Stimulated activated CD4-positive, alpha-beta T cell treated with anti-CD3 and anti-CD28 coated beads, TNF-alpha, amount 100 ng/mL, for 1 hour (primary cell): Measurements from ENCODE around the gene RGPD5.
"Not testable (repeated sequence)": the region's sequence is repeated elsewhere in the genome, so short reads cannot be mapped to it uniquely, and the experiment has no call there.

Source experiments
- DNase-seq, 3 donors: peaks; one replicate each; pipeline ENCODE4 v3.0.0-alpha.2; 2020; ENCODE audit warnings: low read depth in 3 of 3, low spot score in 1 of 3

The RGPD5 gene

DNA sequence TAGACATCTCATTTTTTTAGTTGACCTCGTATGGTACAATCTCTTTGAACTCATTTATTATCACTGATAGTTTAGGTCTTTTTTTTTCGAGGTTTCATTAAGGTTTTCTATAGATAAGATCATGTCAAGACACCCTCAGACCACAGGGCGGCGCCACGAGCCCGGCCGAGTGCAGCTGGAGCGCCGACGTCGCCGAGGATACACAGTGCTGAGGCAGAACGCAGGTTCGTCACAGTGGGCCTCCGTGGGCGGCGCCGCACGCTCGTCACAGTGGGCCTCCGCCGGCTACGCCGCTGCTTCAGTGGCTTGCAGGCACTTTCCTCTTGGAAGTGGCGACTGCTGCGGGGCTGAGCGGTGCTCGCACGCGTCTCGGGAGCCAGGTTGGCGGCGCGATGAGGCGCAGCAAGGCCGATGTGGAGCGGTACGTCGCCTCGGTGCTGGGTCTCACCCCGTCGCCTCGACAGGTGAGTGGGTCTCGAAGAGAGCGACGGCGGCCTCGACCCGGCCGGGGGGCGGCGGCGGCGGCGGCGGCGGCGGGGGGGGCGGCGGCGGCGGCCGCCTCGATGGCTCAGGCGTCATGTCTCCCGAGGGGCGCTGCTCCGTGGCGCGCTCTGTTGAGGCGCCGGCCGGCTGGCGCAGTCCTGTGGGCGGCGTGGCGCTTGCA lies at the start of gene RGPD5:
RGPD5 (plus strand) TSS at position 232 of the 664 bp plus-strand sequence; CDS start at position 393, 161 bp downstream.
- DNase-seq = not testable (repeated sequence)

DNA sequence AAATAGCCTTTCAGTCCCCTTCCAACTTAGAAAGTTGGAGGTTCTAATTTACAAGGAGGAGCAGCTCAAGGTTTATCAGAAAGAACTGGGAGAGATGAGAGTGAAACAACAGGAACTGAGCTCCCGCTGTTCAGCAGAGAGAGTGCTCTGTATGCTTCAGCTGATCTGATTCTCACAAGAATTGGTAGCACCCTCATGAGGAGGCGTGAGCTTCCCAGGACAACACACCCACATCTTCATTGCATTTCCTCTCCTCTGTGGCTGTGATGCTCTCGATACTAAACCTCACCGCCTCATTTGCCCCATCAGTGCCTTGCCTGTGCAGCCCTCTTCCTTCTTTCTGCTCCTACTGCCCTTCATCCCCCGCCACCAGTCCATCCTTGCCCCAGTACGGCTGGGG lies 42.5 kb upstream of the RGPD5 start:
- DNase-seq = not testable (repeated sequence)

DNA sequence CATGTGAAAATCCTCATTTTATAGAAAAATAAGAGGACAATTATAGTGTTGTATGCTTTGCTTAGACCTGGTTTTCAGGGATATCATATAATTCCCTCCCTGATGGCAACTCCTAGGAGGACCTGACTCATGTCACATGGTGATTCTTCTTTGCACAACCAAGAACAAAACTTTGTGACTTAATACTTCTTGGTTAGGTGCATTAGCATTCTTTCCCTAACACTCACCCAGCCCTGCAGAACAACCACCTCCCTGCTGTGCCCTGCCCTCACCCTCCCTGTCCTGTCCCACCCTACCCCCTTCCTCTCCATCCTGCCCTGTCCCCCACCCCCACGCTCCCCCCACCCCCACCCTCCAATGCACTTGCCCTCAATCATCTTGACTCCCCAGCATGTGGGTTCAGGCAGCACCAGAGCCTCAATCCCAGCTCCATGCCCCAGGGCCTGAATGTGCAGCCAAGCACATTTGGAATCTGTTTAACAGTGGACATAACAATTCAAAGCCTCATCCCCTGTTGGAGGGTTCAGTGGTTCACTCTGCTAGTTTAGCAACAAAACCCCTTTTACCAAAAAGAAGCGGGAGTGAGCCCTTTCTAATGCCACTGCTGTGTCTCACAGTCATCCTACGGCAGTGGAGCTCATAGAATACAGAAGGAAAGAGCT lies 36.8 kb upstream of the RGPD5 start:
- not testable (repeated sequence) for DNase-seq

DNA sequence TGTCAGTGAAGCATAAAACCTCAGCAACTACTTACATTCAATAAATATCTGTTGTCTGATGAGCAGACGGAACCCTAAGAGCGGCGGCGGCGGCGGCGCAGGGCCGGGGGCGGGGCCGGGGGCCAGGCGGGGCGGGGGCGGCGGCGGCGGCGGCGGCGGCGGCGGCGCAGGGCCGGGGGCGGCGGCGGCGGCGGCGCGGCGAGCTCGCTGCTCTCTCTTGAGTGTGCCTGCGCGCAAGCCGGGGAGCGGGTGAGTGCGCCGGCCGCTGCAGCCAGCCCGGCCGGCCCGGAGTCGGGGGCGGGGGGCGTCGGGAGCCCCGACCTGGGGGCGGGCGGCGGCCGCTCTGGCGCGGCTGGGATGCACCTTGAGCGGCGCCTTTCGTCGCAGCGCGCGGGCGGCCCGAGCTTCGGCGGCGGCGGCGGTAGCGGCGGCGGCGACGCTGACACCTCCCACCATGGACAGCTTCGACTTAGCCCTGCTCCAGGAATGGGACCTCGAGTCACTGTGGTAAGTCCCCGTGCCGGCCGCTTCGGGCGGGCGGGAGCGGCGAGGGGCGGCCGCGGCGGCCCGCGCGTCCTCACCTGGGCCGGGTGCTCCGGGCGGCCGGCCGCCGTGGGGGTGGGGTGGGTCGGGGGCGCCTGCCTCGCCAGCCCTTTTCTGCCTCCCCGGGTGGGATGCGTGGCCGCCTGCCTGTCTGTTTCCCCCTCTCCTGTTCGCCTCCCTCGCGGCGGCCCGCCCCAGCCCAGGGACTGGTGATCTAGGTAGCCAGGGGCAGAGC lies 33.7 kb upstream of the RGPD5 start:
- not testable (repeated sequence) for DNase-seq

DNA sequence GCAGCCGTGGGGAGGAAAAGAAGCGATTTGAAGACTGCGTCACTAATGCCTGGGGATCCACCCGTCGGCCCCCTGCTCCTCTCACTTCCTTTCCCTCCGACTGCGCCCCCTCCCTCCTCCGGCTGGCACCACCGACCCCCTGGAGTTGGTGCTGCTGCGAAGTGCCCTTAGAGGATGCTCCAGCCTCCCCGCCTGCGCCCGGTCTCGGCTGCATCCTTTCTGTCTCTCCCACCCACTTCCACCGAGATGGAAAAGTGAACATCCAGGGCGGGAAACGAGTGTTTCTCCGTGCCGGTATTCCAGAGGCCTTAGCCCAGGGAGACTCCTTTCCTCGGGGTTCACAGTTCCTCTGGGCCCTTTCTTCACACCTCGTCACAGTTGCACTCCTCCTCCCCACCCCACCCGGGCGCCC lies 33.1 kb upstream of the RGPD5 start:
- DNase-seq = not testable (repeated sequence)

DNA sequence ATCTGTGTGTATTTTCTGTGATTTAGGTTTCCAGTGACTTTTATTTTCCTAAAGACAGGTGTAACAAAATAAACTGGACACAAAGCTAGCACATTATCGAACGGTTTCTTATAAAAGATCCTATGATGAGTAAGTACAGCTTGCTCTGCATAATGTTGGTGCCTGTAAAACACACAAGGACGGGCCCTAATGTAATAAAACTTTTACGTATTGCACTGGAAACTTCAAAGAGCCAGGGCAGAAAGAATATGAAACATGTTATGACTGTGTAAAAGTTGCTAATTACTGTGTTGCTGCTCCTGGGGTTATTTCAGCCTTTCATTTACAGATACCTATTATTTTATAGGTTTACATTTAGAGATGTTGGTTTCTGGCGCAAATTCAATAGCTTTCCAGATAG lies 32.1 kb upstream of the RGPD5 start:
- not testable (repeated sequence) for DNase-seq

DNA sequence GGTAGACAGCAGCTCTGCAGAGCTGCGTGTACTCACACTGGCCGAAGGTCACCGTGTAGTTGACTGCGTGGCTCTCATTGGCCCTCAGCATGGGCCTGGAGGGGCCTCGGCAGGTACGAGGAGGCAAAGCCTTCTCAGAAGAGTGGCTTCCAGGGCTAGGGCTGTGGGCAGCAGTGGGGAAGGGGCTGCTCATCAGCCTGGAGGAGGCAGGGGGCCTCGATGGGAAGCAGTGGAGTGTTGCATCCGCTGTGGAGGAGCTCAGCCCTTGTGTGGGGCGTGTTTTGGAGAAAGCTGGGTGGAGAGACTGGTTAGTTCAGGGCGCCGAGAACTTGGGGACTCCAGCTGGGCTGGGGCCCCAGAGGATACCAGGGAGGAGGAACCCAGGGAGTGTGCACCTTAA lies 28.0 kb upstream of the RGPD5 start:
- DNase-seq = not testable (repeated sequence)

DNA sequence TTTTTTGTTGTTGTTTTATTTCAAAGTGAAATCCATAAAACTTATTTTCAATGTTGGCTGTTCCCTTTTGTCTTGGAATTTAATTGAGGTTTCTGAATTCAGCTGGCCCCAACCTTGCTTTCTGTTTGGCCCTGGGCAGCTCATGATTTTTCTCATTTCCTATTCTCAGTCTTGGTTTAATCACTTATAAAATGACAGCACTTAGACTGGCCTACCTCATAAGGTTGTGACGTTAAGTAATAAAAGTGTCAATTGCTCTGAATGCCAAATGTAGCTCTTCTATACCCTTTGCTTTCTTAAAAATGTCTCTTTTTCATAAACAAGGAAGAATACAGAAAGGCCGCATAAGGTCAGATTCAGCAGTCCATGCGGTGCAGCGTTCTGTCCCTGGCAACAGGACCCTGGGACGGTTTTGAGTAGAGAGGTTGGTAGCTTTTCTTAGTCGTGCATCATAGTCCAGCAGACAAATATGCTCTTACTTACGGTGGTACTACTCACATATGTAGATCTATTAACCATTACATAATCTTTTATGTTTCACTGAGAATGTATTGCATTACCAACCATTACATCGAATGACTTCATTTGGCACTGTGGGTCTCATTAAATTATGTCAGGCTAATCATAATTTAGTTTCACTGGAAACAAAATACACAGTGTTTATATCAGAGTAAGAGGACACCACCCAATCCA lies 27.1 kb upstream of the RGPD5 start:
- not testable (repeated sequence) for DNase-seq

DNA sequence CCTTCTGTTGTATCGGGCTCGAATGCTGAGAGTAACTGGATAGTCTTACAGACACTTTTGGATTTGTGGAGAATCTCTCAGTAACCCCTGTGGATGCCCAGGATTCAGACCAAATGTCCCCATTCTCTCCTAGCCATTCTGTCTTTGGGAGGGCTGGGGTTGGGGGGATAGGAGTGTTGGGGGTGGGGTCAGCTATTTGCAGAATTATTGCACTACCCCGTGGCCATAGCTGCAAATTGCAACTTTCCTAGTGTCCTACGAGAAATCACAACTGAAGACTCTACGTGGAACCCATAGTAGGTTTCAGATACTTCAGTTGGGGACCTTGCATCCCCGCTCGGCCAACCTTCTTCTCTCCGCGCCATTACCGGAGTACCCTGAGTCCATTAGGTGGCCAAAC lies 25.2 kb upstream of the RGPD5 start:
- DNase-seq = not testable (repeated sequence)

DNA sequence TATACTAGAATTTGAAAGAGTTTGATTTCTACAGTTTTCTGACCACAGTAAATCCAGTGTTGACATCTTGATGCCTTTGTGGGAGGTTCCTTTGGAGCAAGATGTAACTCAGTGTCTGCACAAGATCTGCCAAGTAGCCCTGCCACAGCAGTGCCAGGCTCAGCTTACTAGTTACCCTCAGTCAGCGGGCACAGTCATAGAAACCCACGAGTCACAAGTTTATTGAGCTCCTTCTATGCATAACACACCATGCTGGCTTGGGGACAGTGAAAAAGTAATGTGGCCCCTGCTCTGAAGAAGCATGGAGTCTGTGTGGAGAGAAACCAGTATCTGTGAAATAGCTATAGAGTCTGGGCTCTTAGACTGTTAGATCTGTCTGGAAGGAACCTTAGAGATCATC lies 15.0 kb upstream of the RGPD5 start:
- DNase-seq = not testable (repeated sequence)

DNA sequence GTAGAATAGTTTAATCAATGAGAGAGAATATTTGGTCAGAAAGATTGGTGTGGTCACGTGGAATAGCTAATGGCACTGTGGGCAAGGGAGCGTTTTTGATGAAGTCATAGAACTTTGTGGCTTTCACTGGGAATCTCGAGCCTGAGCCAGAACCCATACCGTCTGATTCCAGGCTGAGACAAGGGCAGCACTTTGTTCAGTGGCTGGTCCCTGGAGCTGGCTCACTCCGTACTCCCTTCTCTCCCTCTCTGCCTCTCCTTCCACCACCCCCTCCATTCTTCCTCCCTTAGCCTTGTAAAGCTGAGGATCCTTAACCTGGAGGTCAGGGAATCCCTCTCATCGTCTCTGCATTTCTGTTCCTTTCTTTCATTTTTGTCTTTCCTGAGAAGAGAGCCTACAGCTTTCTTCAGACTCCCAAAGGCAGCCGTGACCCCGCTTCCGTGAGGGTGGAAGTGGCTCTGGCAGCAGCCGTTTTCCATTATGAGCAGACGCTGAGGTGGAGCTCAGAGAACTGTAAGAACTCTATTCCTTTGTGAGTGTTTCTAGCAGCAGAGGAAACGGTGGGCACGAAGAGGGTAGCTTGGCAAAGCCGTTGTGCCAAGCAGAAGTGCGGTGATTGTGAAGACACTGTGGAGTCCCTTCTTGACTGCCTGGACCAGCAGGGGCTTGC lies 12.8 kb upstream of the RGPD5 start:
- DNase-seq = not testable (repeated sequence)

DNA sequence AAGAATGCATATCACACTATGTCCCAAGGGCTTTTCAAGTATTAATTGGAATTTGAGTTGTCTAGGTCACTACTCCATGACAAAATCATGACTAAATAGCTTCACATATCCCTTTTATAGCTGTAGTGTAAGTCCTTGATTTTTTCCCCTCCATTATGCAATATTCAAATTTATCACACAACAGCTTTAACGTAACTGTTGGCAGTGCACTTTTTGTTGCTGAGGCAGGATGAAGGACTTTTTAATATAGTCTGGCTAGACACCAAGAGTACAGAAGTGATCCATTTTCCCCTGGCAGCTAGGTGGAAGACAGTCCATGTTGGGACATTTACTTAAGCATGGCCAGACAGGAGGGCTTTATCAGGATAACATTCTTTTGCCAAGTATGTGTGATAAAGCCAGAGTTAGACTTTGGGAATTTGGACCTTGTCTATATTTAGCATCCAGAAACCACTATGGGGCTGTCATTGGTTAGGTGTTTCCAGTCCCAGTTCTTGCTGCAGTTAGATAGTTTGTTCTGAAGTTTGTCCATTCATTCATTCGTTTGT lies 11.6 kb upstream of the RGPD5 start:
- not testable (repeated sequence) for DNase-seq

DNA sequence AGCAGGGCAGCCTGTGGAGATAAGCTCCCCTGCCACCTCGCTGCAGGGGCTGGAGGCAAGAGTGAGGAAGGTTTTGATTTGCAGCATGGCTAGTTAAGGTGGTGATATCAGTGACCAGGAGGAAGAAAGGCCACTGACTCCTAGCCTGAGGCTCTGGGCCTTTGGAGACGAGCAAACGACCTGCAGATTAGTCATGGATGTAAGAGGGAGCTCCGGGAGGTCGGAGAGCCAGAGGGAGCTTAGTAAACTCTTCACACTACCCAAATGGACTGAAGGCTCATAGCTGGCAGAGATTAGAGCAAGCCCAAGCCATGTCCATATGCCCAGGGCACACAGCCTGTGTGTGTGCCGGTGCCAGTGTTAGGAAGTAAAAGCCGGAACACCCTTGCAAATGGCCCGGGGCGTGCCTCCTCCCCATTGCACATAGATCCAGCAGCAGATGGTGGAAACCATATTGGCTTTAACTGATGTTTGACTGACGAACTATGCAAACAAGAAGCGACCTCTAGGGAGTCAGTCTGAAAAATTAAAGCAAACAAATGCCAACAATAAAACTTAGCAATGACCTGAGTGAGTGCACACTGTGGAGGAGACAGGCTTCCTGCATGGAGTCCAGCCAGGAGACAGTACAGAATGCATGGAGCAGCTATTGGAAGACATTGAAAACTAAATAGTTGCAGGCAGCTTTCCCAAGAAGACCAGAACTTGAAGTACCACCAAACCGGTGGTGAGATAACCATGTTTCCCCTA lies 2.4 kb upstream of the RGPD5 start:
- not testable (repeated sequence) for DNase-seq

DNA sequence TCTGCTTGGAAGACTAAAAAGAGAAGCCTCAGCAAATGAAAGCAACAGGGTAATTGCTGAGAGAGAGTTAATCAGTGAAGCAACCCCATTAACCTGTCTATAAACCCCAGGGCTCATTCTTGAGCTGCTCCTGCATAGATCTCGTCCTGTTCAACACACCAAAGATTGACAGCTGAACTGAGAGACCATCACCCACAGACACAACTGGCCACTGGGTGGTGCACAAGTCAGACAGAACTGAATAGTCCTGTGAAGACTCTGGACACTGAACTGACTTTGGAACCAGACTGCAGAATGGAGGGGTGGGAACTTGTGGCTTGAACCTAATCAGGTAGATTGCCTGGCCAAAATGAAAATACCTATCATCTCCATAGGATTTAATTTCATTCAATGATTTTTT lies 1.4 kb upstream of the RGPD5 start:
- DNase-seq = not testable (repeated sequence)

DNA sequence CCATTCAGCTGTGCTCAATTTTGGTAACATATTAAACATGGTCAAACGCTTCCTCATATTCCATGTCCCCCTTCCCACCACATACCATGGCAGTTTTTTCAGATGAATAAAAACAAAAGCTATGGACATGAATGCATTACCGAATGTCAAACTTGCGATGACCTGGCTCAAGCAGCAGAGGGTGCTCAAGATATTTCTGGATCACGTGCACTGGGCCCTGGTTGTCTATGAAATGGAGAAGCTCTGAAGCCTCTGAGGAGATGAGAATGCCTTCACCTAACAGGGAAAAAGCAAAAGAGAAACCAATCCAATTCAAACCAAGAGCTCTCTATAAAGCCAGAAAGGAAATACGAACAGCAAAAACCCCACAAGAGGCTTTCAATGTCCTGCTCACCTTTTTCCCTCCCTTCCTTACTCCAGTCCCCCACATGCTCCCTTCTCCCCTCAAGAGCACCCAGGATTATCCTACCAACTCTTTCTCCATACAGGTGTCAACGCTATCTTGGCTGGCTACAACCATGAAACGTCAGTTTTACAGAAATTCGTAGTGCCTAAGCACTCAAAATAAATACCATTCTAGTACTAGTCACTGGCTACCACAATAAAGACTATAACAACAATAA lies 77.1 kb downstream of the RGPD5 start:
- DNase-seq = not testable (repeated sequence)

DNA sequence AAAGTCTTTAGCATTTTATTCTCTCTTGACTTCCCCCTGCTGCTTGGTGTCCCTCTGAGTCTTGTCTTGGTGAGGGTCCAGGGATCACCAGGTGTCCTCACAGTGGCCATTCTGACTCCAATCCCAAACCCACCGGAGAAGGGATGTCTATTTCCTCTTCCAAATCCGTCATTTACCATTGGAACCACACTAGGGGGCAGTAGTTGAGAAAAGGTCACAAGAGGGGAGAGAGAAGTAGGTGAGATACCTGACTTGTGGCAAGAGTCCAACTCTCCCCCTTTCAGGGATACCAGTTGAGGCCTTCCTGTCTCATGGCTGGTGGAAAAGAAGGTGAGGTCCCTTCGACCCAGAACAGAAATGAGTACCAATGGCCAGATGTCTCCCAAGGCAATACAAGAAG lies 82.5 kb downstream of the RGPD5 start:
- DNase-seq = not testable (repeated sequence)

DNA sequence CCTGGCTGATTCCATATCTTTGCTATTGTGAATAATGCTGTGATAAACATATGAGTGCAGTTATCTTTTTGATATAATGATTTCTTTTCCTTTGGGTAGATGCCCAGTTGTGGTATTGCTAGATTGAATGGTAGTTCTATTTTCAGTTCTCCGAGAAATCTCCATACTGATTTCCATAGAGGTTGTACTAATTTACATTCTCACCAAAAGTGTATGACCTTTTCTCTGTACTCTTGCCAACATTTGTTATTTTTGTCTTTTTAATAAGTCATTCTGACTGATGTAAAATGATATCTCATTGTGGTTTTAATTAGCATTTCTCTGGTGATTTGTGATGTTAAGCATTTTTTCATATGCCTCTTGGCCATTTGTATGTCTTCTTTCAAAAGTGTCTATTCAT lies 88.0 kb downstream of the RGPD5 start:
- DNase-seq = not testable (repeated sequence)

DNA sequence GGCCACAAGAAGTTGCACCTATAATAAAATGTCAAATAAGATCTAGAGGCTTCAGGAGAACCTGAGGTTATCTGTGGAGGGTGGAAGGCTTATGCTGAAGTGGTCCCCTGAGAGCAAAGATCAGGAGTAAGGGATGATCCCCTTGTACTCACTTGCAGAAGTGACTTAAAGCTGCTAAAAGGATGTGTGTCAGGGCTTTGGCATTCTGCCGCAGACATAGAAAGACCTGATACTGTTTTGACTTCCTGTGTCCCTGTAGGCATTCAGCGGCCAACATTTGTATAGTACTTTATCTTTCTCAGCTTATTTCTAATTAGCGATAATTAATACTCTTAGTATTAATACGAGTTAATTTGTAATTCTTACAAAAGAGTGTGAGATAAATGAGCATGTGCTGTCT lies 94.3 kb downstream of the RGPD5 start:
- DNase-seq = not testable (repeated sequence)

DNA sequence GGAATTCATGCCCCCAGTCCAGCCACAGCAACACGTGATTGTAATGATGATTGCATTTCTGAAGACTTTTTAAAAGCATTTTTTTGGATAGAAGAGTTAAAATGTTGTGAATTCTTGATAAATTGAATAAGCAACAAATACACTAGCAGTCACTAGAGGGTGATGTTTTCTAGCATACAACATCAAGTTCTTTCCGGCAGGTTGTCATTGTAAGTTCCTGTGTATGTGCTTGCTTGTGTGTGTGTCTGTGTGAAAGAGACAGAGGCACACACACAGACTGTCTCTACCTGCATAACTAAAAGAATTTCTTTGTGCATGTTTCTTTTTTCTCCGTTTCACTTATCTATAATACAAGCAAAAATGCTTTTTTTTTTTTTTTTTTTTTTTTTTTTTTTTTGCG lies 95.8 kb downstream of the RGPD5 start:
- DNase-seq = not testable (repeated sequence)
